SU-DHL-6 (cell line): ENCODE results near the gene BNC2.

ENCODE experiments used
- EZH2phosphoT487 ChIP-seq: fragments of 200-600 bp; sonication (generic), shearing (Covaris generic); conservative IDR thresholded peaks from 2 replicates; pipeline ENCODE4 v1.6.1; 2018; ENCODE audit warnings: mild to moderate bottlenecking, antibody characterized with exemption, low read length, moderate library complexity, mixed read lengths
- TF ChIP-seq, protein P1 (sequence below): fragments of 200-600 bp; sonication (generic); IDR thresholded peaks from one replicate; pipeline ENCODE4 v1.5.1; 2017; ENCODE audit warnings: antibody characterized with exemption, mild to moderate bottlenecking, low read length, moderate library complexity; ENCODE audit not compliant: insufficient read depth, poor library complexity, severe bottlenecking

DNA sequence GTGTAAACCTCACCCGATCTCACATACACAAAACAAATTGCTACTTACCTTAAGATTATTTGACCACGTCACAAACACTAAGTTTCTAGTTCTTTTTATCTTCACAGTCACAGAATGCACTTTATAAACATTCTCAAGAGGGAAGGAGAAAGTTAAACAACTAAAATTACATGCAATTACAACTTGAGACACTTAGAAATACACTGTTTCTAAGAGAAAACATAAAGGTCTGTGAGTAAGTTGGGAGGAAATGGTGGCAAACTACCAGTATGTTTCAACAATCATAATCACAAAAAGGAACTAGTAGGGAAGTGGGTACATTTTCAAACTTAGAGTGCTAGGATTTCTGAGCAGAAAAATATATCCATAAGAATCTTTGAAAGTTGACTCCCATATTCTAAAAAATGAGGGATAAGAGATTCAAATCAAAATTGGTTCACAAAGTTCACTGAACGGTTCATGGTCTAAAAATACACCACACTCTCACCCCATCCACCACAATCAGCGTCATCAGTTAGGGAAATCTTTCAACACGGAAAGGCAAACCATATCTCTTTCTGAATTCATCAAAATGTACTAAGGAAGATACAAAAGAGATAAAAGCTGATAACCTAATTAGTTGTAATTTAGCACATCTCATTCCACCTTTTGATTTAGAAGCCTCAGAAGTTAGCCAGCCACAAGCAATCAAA, 182.6 kb downstream of the BNC2 start:
- TF ChIP-seq, protein P1, sequence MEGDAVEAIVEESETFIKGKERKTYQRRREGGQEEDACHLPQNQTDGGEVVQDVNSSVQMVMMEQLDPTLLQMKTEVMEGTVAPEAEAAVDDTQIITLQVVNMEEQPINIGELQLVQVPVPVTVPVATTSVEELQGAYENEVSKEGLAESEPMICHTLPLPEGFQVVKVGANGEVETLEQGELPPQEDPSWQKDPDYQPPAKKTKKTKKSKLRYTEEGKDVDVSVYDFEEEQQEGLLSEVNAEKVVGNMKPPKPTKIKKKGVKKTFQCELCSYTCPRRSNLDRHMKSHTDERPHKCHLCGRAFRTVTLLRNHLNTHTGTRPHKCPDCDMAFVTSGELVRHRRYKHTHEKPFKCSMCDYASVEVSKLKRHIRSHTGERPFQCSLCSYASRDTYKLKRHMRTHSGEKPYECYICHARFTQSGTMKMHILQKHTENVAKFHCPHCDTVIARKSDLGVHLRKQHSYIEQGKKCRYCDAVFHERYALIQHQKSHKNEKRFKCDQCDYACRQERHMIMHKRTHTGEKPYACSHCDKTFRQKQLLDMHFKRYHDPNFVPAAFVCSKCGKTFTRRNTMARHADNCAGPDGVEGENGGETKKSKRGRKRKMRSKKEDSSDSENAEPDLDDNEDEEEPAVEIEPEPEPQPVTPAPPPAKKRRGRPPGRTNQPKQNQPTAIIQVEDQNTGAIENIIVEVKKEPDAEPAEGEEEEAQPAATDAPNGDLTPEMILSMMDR, result no peak
- no peak for TF ChIP-seq EZH2phosphoT487
